Measurements from ENCODE around the gene MANSC1. TPM values are rescaled to one million over a fixed set of nuclear protein-coding genes. Genes with fewer than 3 reads are reported as not detected.

Gene MANSC1
- 23.7 TPM for total RNA-seq
- long read RNA-seq, full-length matches to known transcripts, result 20 of 23 reads
- long read RNA-seq, partial matches to known transcripts, result 3 of 23 reads
- long read RNA-seq, other reads (novel, unspliced or antisense), result 0 of 23 reads

DNA sequence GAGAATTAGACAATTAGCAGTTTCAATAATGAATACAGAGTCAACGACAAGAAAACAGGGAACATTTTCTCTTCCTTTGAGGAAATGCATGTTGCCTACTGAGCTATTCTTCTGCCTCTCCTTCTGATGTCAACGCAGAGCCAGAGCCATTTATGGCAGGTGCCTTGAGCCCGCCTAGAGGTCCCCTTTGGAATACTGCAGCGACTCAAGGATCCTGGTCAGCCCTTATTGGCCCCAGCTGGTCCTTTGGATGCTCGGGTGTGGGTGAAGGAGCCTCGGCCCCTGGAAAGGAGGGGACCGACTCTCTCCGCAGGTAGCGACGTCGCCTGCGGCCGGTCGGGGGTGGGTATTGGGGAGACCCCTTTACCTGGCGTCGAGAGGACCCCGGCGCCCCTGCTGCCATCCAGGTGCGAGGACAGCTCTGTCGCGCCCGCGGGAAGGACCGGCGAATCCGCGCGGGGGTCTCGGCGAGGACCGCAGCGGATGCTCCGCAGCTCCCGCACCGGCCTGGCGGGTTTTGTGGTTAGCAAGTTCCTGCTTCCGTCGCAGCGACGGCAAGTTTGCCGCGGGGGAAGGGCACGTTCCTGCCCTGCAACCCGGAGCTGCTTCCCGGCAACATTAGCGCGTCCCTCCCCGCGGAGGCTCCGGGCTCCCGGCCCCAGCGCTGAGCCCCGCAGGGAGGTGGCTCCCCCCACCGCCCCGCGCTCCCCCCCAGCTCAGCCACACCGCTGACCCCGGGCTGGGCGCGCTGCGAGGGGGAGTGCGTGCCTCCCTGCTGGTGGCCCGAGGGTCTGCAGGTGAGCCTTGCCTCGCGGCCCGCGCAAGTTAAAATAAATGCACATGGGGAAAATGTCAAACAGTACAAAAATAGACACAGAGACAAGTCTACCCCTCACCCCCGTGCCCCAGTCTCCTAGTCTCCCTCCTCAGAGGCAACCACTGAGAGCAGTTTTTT lies at the start of gene MANSC1:
Gene MANSC1, minus strand, starts transcription at position 532 of the 955 bp plus-strand sequence. CDS start 6,928 bp downstream, outside the sequence.
- Histone ChIP-seq H3K4me1 (peaks cover 8% of the 10 kb centered on the region), H3K27ac (peak within 1 kb of the TSS; percentile 87), H3K9me3 (no peaks in the 10 kb centered on the region), H3K4me3 (peak within 1 kb of the TSS; percentile 88), H3K36me3 (no peaks in the 10 kb centered on the region), H3K27me3 (ENCODE audit: low read depth) (no peaks in the 10 kb centered on the region)
- intact Hi-C loops (cut with DNase I), result no loop called here
- ATAC-seq (peak; percentile 92), DNase-seq (peak; percentile 86)
- TF ChIP-seq, protein P1, sequence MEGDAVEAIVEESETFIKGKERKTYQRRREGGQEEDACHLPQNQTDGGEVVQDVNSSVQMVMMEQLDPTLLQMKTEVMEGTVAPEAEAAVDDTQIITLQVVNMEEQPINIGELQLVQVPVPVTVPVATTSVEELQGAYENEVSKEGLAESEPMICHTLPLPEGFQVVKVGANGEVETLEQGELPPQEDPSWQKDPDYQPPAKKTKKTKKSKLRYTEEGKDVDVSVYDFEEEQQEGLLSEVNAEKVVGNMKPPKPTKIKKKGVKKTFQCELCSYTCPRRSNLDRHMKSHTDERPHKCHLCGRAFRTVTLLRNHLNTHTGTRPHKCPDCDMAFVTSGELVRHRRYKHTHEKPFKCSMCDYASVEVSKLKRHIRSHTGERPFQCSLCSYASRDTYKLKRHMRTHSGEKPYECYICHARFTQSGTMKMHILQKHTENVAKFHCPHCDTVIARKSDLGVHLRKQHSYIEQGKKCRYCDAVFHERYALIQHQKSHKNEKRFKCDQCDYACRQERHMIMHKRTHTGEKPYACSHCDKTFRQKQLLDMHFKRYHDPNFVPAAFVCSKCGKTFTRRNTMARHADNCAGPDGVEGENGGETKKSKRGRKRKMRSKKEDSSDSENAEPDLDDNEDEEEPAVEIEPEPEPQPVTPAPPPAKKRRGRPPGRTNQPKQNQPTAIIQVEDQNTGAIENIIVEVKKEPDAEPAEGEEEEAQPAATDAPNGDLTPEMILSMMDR (IDR thresholded peaks at IDR 0.05), result peak; percentile 51

DNA sequence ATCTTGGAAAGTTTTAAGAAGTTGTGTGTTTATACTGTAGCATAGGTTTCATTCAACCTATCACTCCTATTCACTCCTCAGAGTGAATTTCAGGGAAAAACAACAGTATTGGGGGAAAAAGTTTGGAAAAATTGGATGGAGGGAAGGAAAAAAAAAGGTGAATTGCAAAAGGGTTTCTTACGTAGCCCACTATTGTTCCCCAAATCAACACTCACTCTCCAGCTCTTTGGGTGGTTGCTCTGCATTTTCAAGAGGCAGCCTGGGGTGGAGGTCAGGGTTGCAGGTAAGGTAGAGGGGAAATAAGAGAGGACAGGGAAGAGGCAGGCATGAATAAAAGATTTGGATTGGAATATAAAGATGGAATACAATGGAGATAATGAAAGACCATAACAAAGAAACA lies 49.1 kb upstream of the MANSC1 start:
- ATAC-seq, result no peak
- H3K27ac ChIP-seq, result peak overlapping the region; percentile 63
- intact Hi-C loops (cut with DNase I), result no loop called here

DNA sequence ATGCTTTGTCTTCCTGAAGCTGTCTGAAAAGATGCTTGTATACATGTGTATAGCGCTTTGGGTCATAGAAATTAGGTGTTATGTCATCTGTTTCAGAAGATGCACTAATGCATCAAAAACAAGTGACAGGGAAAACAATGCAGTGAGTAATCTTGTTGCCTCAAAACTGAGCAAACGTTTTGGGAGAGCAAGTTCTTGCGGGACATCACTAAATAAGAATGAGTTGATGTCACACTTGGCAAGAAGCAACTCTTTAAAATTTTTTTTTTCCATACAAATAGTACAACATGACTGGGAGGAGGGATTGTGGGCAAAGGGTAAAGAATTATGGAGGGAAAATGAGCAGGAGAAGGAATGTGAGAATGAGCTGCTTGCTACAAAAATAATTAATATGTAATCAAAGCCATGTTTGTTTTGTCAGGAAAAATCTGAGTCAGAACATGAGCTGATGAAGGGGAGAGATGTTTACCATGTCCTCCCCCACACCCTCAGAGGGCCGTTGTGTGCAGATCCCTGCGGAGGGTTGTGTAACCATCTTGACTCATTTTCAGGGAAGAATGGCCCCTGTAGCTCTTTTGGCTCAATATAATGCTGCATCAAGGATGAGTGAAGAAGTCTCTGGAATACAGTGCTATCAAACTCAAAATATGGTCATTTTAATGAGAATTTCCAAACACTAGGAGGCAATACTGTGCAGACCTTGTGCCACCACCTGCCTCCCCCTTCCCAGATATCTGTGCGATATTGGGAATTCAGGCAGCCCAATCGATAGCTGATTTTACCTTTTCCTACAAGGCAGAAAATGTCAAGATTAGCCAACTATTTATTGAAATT lies 48.2 kb upstream of the MANSC1 start:
- no peaks in the 10 kb centered on the region for H3K9me3 ChIP-seq
- no peak for DNase-seq
- H3K27ac ChIP-seq, result peak overlapping the region; percentile 63
- TF ChIP-seq, protein P1 (IDR thresholded peaks at IDR 0.05), result no peak
- peaks cover 14% of the 10 kb centered on the region for H3K4me1 ChIP-seq
- ATAC-seq, result peak; percentile 86 to 92
- intact Hi-C loops (cut with DNase I), result no loop called here
- no peaks in the 10 kb centered on the region for H3K36me3 ChIP-seq
- no peak overlapping the region for H3K4me3 ChIP-seq
- no peaks in the 10 kb centered on the region for H3K27me3 ChIP-seq (ENCODE audit: low read depth)

More for the DNA sequence above, 49.1 kb upstream of the MANSC1 start:
- TF ChIP-seq, protein P1 (IDR thresholded peaks at IDR 0.05), result no peak
- H3K36me3 ChIP-seq, result no peaks in the 10 kb centered on the region
- no peak for DNase-seq
- peaks cover 15% of the 10 kb centered on the region for H3K4me1 ChIP-seq
- no peaks in the 10 kb centered on the region for H3K27me3 ChIP-seq (ENCODE audit: low read depth)
- H3K4me3 ChIP-seq, result no peak overlapping the region
- H3K9me3 ChIP-seq, result no peaks in the 10 kb centered on the region

DNA sequence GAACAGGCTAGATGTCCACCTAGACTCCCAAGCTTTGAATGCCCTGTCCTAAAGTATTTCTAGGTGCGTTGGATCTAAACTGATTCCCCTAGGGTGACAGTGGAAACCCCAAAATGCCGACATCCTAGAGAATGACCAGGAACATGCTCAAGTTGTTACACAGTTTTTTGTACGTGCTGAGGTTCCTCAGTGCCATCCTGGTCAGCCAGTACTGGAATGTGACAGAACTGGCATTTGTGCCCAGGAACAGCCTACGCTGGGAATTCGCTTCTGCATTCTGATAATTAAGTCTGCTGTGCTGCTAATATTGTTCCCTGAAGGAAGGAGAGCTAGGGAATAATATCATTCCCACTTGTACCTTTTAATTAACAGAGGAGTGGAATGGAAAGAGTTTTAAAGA lies 47.1 kb upstream of the MANSC1 start:
- TF ChIP-seq, protein P1 (IDR thresholded peaks at IDR 0.05), result no peak
- intact Hi-C loops (cut with DNase I), result no loop called here
- DNase-seq, result no peak
- H3K9me3 ChIP-seq, result no peaks in the 10 kb centered on the region
- H3K4me1 ChIP-seq, result peaks cover 14% of the 10 kb centered on the region
- no peak for ATAC-seq
- H3K27ac ChIP-seq, result peak overlapping the region; percentile 63
- H3K4me3 ChIP-seq, result no peak overlapping the region
- no peaks in the 10 kb centered on the region for H3K27me3 ChIP-seq (ENCODE audit: low read depth)
- no peaks in the 10 kb centered on the region for H3K36me3 ChIP-seq

DNA sequence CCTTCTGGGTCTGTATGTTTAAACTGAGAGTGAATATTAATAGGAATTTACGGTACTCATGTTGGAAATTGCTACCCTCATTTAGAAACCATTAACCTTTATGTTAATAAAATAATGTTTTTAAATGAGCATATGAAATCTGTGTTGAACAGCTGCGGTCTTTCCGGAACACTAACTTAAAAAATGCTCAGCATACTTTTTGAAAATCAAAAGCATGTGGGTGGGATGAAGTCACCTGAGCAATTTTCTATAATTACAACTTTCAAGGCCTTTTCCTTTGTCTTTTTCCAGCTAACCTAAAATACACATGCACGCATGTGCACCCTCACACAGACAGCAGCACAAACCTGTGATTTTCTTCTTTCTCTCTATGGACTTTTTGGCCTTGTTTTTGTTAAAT lies 46.7 kb upstream of the MANSC1 start:
- Histone ChIP-seq H3K4me3 (no peak overlapping the region), H3K27ac (no peak overlapping the region), H3K36me3 (no peaks in the 10 kb centered on the region), H3K9me3 (no peaks in the 10 kb centered on the region), H3K27me3 (ENCODE audit: low read depth) (no peaks in the 10 kb centered on the region), H3K4me1 (peaks cover 14% of the 10 kb centered on the region)
- DNase-seq (no peak), ATAC-seq (no peak)
- TF ChIP-seq, protein P1 (IDR thresholded peaks at IDR 0.05), result no peak
- intact Hi-C loops (cut with DNase I), result no loop called here
